NCI-H1694 (cell line): ENCODE measurements around the gene B3GNT5.

Experiments
- DNase-seq: peaks from one replicate; lab custom pipeline; 2025; lab: John Stamatoyannopoulos, UW

The B3GNT5 gene

GRCh38 chr3:183291497-183292031 lies 38.5 kb downstream of the B3GNT5 start:
- DNase-seq: no peak

GRCh38 chr3:183293966-183294365 lies 40.9 kb downstream of the B3GNT5 start:
- no peak for DNase-seq

GRCh38 chr3:183295211-183295610 lies 42.2 kb downstream of the B3GNT5 start:
- no peak for DNase-seq

- no peak for DNase-seq
These were observed 43.9 kb downstream of the B3GNT5 start for GRCh38 chr3:183296944-183297343.

GRCh38 chr3:183298701-183299153 lies 45.7 kb downstream of the B3GNT5 start:
- peak; percentile 88 for DNase-seq

GRCh38 chr3:183299976-183300375 lies 46.9 kb downstream of the B3GNT5 start:
- no peak for DNase-seq

GRCh38 chr3:183300996-183301562 lies 48.0 kb downstream of the B3GNT5 start:
- DNase-seq: no peak

GRCh38 chr3:183301937-183302580 lies 49.0 kb downstream of the B3GNT5 start:
- no peak for DNase-seq

GRCh38 chr3:183303690-183304089 lies 50.6 kb downstream of the B3GNT5 start:
- no peak for DNase-seq

- DNase-seq: no peak
These were observed 54.0 kb downstream of the B3GNT5 start for GRCh38 chr3:183306798-183307671.

- DNase-seq: no peak
These were observed 54.7 kb downstream of the B3GNT5 start for GRCh38 chr3:183307749-183308148.

- no peak for DNase-seq
These were observed 55.7 kb downstream of the B3GNT5 start for GRCh38 chr3:183308751-183309150.

GRCh38 chr3:183309276-183309675 lies 56.2 kb downstream of the B3GNT5 start:
- no peak for DNase-seq

- no peak for DNase-seq
These were observed 57.9 kb downstream of the B3GNT5 start for GRCh38 chr3:183310936-183311335.

- no peak for DNase-seq
These were observed 59.4 kb downstream of the B3GNT5 start for GRCh38 chr3:183312433-183312832.

- DNase-seq: no peak
These were observed 60.3 kb downstream of the B3GNT5 start for GRCh38 chr3:183313351-183313750.

GRCh38 chr3:183313764-183314163 lies 60.7 kb downstream of the B3GNT5 start:
- no peak for DNase-seq

- DNase-seq: no peak
These were observed 62.7 kb downstream of the B3GNT5 start for GRCh38 chr3:183315739-183316138.

GRCh38 chr3:183317271-183317670 lies 64.2 kb downstream of the B3GNT5 start:
- DNase-seq: no peak

GRCh38 chr3:183317886-183318865 lies 65.1 kb downstream of the B3GNT5 start:
- DNase-seq: no peak

- DNase-seq: no peak
These were observed 65.8 kb downstream of the B3GNT5 start for GRCh38 chr3:183318877-183319276.
